Stimulated activated CD4-positive, alpha-beta T cell treated with anti-CD3 and anti-CD28 coated beads, Interleukin-2, amount 100 ng/mL, for 24 hours (primary cell): Measurements from ENCODE around the gene SEMA3C.

Experiments used
- DNase-seq, 2 donors: peaks; one replicate each; pipeline ENCODE4 v3.0.0-alpha.2; 2020

The SEMA3C gene

DNA sequence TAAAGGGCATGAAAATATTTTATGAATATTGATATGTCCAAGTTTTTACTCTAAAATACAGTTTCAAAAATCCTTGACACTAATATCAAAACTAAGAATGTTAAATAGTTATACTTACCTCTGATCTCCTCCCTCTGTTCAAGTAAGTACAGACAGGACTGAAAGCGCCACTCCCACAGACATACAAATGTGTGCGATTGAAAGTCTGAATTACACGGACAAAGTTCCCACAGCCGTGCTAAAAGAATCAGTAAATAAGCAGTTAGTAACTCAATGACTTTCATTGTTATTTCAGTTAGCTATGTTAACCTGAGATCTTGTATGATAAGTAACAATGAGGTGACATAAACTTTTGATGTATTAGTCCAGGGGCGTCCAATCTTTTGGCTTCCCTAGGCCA, 100.7 kb downstream of the SEMA3C start:
- DNase-seq: no peak

DNA sequence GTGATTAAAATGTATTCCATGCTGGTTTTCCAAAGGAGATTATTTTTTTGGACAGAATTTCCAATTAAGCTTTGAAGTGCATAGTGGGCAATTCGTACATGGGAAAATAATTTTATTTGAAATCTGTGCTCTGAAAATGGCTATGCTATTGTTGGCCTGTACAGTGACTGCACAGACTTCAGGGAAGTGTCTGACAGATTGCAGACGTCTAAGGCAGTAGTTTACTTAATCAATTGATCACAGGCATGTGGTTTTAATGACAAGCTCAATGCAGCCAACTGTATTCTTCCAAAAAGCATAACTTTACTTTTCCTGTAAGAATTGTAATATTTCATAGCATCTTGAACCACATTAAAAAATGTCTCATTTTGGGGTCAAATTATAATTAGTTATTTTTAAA, 102.0 kb downstream of the SEMA3C start:
- no peak for DNase-seq

DNA sequence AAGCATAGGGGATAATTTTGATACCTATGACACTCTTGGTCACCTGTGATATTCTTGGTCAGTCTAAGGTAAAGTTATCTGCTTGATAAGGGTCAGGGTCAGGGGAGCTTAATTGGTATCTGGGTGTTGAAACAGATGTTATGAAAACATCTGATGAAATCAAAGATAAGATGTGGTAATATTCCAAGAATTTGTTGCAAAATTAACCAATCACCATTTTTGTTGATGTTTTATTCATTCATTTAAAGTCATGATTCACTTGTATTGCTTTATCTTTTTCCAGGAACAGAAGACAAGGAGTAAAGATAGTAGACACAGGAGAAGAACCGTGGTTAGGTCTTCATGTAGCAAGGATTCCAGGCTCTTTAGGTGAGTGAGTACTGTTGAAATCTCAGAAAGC, 103.1 kb downstream of the SEMA3C start:
- no peak for DNase-seq

DNA sequence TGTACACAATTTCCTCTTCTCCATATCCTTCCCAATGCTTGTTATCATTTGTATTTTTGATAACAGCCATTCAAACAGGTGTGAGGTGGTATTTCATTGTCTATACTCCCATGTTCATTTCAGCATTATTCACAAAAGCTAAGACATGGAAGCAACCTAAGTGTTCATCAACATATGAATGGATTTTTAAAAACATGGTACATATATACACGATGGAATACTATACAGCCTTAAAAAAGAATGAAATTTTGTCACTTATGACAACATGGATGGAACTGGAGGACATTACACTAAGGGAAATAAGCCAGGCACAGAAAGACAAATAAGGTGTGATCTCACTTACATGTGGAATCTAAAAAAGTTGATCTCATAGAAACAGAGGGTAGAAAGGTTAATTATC, 109.3 kb downstream of the SEMA3C start:
- no peak for DNase-seq

DNA sequence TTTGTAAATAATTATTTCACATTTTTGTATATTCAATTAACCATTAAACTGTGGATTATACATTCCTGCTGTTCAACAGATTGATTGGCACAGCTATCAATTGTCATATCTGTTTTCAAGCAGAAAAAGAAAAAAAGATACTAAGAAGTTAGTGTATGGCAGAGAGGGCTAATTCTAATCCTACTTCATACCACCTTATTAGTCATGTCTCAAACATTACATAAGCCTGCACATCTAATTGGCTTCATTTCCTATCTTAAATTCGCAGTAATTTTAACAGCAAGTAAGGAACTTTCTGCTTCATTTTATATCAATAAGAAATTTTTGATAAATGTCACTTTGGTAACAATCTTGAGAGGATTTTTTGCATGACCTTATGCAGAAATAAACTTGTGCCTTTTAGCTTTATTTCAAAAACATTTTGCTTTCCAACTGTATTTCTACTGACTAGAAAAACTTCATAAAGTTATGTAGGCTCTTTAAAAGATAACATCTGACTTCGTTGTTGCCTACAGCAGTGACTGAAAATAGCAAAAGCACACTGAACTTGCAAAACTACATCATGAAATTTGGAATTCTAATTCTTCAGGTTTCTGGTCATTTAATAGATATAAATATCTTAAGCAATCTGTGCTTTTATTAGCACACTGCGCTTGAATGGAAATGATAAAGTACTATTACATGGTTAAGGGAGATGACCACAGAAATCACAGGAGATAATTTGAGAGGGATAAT, 111.5 kb downstream of the SEMA3C start:
- no peak for DNase-seq

DNA sequence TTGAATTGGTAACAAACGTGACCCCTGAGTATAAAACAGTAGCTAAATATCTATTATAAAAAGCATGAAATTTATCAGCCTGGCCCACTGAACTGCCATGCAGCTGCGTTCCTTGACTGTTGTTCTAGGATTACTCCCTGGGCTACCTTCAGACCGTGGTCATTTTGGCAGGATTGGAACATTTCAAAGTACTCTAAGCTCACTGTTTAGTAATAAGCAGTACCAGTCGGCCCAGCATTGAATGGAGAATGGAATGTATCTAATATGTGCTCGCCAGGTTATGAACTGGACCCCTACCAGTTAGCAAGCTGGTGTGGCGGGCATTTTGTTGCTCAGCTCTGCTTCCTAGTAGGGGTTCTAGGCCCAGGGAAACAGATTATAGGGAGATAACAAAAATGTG, 112.2 kb downstream of the SEMA3C start:
- no peak for DNase-seq

DNA sequence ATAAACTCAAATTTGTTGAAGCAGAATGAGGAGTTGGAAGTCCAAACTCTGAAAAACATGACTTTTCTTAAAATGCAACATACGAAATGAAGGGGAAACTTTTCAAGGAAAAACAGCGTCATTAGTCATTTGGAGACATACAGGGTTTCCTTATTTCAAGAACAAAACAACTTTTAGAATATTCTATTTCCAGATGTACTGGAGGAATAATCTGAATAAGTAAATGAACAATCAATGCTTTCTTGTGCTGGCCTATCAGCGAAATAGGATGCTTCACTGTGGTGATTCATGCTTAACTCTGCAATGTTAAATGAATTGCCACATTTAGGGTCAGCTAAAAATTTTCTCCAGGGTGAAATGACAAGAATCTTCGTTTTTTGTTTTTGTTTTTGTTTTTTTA, 114.3 kb downstream of the SEMA3C start:
- DNase-seq: no peak

DNA sequence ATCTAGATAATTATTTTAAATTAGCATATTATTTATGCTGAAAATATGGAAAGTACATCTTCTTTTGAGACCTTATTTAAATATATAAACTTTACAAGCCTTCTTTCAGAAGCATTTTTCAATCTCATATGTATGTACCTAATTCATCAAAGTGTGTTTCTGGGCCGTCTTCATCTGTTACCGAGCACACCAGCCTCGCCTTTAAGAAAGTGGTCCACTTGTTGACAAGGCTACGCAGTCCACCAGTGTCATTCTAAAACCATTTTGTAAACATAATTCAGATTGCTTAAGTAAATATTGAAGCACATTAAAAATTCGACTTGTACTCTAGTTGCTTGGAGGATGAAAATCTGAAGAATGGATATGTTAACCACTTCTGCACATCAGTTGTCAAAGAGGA, 116.3 kb downstream of the SEMA3C start:
- DNase-seq: no peak

DNA sequence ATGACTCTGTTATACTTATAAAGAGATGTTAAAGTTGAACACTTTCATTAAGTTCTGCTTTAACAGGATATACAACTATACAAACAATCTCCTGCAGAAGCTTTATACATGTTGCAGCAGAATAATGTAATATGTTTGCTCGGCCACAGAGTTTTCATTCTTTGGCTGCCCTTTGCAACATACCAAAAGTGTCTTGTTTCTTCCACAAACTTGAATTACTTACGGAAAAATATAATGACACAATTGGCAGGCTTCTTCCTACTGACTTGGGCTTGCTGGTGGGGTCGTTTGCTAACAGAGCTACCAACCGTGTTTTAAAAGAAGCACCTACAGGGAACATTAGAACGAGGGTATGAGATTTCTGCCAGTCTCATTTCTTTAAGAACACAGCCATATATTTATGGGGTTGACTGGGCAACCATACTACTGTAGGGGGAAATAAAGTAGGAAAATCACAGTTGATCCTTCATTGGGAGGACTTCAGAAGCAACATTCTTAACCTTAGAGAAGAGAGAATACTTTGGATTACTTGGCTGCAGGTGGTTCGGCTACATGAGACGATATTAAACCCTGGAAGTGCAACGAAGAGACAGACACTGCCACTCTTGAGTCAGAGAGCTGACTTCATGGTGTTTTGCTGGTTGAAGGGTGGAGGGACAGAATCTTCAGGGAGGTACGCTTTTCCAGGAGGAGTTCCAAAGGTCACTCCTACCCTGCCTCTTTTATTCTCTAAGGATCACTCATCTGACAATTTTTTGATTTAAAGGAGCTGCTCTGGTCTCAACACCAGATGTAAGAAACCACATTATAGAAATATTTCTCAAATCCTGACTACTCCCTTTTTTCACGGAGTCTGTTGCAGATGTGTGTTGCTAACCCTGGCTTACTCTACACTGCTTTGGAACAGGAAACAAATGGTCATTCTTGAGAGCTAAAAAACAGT, 123.9 kb downstream of the SEMA3C start:
- DNase-seq: no peak

DNA sequence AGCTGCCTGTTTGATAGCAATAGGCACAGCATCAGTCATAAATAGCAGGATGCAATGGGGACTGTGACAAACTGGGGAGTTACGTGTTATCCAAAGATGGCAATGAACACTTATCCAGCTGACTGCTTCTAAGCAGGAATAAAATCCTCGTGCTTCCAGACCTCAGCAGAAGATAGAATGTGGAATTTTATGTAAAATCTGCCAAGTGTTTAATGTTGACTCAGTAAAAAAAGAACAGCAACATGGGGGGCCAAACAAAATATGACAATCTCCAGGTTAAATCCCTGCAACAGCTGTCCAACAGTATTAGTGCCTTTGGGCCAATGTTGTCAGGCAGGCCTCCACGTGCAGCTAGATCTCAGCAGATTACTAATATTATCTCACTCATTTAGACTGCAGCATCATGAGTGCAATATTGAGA, 127.3 kb downstream of the SEMA3C start:
- DNase-seq: no peak

DNA sequence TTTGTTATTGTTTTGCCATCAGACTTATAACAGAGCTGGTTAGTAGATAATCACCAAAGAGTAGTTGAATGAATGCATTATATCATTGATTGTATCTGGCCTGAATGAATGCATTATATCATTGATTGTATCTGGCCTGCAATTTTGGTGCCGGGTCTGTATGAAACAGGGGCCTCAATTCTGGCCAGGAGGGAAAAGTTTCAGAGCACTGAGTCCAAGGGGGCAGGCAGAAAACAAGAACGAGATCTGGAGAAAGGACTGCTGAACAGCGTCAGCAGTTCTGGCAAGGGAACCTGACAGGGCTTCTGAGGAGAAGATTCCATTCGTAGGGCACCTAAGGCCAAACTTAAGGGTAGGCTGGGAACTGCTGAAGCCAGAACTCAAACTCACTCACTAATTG, 128.0 kb downstream of the SEMA3C start:
- no peak for DNase-seq

DNA sequence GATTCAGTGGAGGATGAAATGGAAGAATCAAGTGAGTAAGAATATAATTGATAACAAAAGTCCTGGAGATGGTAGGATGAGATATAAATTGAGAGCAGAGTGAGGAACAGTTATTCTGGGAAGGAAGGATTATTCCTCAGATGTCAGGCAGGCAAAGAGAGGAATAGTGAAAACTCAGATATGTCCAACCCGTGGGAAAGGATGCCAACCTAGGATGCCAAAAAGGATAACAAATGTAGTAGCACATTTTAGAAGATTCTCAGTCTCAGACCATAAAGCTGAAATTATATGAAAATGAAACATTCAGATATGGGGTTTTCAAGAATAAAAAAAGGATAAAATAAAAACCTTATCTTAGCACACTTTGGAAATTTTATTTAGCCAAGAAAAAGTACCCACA, 131.1 kb downstream of the SEMA3C start:
- DNase-seq: no peak

DNA sequence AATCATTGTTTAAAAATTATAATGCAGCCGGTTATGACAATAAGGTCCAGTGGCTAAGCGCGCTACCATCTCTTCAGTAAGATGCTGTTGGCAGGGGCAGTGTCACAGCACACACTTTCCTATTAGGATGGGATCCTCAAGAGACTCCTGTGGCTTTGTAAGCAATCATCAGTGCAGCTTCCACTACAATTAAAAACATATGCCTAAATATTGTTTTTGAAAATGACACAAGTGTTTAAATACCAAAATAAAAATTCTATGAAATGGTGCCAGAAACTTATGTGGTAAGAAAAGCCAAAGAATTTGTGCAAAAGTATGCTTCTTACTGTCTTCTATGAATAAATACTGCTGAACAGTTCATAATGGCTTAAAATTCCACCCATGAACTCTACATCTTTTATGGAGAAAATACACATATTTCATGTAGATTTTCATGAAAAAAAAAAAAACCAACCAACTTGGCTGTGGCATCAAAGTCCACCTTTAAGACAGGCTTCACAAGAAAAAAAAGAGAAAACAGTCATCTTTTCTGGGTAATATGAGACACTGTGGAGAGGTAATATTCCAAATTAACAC, 132.8 kb downstream of the SEMA3C start:
- no peak for DNase-seq

DNA sequence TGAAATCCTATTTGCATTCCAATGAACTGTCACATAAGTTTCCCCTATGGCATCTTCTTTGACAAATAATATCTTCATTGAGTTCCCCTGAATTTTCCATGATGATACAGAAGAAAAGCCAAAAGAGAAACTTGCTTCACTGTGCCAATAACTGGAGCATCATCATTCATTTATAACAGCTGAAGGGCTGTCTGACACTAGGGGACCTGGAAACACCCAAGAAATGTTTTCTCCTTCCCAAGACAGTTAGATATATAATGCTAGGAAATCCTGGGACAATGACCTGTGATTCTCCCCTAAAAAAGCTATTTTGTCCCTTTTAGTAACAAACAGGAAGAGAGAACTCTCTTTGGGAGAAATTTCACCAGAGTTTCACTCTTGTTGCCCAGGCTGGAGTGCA, 133.6 kb downstream of the SEMA3C start:
- DNase-seq: no peak

DNA sequence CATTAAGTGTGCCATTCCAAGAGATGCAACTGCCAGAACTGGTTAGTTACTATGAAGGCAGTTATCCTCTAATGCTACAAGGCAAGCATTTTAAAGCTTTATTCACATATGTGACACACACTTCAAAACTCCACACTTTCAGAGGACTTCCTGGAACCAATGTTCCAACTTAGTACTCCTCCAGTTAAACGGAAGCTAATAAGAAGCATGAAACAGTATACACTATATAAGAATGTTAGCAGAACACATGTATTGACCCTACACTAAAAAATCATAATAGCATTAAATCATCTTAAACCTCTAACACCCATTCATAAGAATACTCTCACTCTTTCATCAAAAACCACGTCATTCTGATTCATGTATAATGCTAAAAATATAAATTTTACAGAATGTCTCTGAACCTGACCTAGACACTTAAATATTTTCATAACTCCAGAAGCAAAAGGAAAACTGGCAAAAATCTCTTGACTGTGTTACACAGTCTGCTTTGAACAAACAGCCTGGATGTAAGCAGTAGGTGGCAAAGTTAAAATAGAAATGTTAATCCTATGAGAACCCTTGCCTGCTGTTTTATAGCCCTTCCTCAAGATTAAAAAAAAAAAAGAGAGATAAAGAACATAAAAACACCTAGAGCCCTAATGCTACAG, 135.0 kb downstream of the SEMA3C start:
- DNase-seq: no peak

DNA sequence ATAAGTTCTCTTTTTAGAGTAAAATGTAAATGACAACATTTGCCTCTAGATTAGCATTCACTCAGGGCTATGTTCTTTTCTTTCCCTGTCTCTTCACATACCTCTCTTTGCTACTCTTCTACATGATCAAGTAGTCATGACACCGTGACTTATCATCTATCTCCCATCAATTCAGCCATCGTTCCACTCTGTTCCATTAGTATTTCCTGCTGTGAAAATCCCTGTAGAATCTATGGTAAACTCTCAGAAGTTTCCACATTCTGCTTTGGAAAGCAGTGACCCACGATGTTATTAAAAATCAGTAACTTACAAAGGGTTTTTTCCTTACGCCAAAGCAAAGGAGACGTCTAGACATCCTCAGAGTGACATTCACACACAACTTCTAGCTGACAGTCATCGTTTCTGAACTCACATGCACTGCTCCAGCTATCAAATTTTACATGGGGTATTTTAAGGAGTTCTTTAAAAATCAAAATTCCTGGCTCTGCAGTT, 135.6 kb downstream of the SEMA3C start:
- no peak for DNase-seq

DNA sequence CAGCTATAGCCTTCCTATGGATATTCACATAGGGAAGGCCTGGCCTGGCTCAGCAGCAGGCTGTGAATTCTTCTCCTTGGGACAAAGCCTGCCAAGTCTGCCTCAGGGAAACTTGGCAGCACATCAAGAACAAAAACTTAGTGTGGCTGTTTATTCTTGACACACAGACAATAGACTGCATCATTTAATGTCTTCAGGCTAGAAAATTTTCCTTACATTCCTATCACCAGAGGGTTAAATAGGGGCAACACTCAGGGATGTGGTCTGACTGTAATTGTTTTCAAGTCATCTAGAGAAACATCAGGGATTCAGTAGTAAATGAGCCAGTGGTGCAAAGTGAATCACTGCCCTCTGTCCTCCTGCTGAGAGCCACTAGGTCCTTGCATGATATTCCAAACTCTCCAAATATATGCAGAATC, 137.3 kb downstream of the SEMA3C start:
- DNase-seq: no peak

DNA sequence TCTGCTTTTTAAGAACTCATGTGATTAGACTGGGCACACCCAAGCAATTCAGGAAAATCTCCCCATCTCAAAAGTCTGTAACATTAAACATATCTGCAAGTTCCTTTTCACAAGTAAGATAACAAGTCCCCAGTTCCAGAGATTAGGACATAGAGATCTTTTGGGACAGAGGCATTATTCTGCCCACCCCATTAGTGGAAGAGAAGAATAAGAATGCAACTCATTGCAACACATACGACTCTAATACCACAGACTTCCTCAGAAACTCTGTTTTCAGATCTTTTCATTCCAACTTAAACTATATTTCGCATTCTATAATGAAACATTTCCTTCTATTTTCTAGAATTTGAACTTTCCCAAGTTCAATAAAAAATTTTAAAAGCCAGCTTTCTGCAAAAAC, 137.7 kb downstream of the SEMA3C start:
- no peak for DNase-seq

DNA sequence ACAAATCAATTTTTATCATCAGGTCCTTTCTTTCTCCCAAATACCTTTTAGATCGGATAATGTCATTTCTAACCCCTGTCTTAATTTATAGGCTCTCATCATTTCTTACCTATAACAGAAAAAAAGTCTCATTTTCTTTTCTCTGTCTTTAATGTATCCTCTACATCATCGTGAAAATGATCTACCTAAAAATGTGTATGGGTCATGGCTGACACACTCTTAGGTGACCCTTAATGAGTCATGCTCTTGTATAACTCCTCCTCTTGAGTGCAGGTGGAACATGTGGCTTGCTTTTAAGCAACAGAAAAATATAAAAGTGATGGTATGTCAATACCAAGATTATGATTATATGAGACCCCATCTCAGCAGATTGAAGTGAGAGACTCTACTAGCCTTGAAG, 139.4 kb downstream of the SEMA3C start:
- DNase-seq: no peak

DNA sequence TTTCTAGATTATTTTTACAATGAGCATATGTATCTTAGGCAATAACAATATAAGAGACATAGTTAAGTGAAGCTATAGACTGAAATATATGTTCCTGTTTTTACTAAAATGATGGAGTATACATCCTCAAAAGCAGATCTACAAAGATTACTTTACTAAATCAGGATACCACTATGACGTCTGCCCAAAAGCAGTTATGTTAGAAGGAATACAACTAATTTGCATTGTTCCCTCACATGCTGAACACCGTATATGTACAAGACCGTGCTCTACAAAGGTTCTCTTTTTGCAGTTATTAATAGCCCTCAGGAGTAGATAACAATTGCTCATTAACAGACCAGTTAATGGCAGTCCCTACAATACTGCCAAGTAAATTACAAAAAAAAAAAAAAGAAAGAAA, 143.0 kb downstream of the SEMA3C start:
- DNase-seq: no peak

DNA sequence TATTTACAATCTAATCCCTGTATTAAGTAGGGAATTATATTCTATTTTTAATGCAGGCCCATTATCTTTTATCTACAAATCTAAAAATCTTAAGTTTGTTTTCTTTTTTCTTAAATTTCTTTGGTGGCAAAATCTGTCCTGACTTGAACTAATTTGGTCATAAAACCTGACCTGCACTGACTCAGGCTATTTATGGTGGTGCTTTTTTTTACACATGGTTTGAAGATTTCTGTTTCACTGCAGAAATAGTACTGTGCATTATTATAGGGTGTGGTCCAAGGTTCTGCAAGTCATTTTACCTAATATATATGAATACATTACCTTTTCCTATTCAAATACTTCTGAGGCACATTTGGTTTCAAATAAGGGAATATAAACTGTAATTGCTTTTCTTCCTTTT, 143.4 kb downstream of the SEMA3C start:
- DNase-seq: no peak

DNA sequence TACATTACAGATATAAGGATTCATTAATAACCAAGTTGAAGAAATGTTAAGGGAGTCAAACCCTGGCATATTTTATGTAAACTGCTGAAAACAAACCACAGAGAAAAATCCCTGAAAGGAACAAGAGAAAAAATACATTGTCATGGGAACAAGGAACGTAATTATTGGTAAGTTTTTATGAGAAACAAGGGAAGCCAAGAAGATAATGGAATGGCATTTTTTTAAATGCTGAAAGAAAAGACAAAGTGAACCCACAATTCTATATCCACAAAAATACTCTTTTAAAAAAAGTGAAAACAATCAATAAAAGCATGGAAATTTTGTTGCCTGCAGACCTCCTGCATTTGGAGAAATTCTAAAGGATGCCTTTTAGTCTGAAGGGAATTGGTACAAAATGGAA, 144.0 kb downstream of the SEMA3C start:
- no peak for DNase-seq

DNA sequence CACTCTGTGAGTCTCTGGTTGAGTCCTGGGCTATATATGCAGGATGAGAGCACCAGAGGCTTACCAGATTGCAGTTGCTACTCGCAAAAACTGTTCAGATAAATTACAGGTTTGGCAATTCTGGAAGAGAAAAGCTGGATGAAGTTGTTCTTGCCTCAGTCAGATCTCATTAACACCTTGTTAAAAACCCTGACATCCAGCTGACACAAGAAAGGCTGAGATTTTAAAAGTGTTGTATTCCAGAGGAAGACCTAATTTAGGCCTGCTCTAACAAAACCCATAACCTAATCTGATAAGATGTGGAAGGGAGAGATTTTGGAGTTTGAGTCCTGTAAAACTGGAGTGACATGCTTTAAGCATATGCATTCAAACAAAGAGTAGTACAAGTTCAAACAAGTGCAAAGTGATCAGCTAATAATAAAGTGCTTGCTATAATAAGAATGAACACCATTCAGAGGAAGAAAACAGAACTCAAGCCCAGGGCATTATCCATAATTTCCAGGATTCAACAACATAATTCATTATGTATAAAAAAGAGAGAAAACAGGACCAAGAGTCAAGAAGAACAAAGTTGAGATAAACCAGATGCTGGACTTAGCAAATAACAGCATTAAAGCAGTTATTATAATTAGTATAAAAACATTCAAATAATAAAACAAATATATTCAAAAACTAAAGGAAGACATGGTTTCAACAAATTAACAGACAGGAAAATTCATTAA, 144.9 kb downstream of the SEMA3C start:
- no peak for DNase-seq
